ENCODE data around the gene LGALS4.
A peak's percentile ranks its signal among the peaks of the same experiment; 100 is the strongest.

The LGALS4 gene

DNA sequence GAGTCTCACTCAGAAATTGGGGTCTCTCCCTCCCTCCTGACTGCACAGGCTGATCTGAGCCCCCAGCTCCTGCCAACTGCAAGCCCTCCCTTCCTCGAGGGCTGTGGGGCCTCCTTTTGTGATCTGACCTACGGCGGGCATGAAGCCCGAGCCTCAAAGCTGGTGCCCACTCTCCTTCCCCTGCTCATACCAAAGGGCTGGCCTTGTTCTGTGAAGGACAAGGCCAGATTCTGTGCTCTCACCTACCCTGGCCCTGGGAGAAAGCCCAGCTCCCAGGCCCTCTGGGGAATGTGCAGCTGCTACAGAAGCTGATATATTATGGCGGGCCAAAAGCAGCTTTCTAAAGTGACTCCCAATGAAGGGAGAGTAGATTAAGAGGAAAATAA is 27.8 kb upstream of the LGALS4 start:
- TF ChIP-seq RAD21 (IDR thresholded peaks at IDR 0.05; ENCODE audit: low read depth) (no peak), CEBPB (IDR thresholded peaks at IDR 0.05) (no peak), TEAD4 (IDR thresholded peaks at IDR 0.05) (no peak), FOXM1 (IDR thresholded peaks at IDR 0.05; ENCODE audit: borderline replicate concordance, low read depth) (no peak), EP300 (IDR thresholded peaks at IDR 0.05; ENCODE audit: borderline replicate concordance) (no peak), TCF12 (IDR thresholded peaks at IDR 0.05; ENCODE audit: low read depth) (no peak), EGR1 (IDR thresholded peaks at IDR 0.05) (no peak), NFIC (IDR thresholded peaks at IDR 0.05) (no peak), TAF1 (IDR thresholded peaks at IDR 0.05; ENCODE audit: low read depth) (no peak), CREB1 (IDR thresholded peaks at IDR 0.05; ENCODE audit: low read depth) (no peak), ZBTB7A (IDR thresholded peaks at IDR 0.05; ENCODE audit: low read depth) (no peak), YY1 (IDR thresholded peaks at IDR 0.05; ENCODE audit: low read depth) (no peak)
- TF ChIP-seq, protein P1, sequence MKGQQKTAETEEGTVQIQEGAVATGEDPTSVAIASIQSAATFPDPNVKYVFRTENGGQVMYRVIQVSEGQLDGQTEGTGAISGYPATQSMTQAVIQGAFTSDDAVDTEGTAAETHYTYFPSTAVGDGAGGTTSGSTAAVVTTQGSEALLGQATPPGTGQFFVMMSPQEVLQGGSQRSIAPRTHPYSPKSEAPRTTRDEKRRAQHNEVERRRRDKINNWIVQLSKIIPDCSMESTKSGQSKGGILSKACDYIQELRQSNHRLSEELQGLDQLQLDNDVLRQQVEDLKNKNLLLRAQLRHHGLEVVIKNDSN (IDR thresholded peaks at IDR 0.05): no peak
- TF ChIP-seq, protein P2, sequence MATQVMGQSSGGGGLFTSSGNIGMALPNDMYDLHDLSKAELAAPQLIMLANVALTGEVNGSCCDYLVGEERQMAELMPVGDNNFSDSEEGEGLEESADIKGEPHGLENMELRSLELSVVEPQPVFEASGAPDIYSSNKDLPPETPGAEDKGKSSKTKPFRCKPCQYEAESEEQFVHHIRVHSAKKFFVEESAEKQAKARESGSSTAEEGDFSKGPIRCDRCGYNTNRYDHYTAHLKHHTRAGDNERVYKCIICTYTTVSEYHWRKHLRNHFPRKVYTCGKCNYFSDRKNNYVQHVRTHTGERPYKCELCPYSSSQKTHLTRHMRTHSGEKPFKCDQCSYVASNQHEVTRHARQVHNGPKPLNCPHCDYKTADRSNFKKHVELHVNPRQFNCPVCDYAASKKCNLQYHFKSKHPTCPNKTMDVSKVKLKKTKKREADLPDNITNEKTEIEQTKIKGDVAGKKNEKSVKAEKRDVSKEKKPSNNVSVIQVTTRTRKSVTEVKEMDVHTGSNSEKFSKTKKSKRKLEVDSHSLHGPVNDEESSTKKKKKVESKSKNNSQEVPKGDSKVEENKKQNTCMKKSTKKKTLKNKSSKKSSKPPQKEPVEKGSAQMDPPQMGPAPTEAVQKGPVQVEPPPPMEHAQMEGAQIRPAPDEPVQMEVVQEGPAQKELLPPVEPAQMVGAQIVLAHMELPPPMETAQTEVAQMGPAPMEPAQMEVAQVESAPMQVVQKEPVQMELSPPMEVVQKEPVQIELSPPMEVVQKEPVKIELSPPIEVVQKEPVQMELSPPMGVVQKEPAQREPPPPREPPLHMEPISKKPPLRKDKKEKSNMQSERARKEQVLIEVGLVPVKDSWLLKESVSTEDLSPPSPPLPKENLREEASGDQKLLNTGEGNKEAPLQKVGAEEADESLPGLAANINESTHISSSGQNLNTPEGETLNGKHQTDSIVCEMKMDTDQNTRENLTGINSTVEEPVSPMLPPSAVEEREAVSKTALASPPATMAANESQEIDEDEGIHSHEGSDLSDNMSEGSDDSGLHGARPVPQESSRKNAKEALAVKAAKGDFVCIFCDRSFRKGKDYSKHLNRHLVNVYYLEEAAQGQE (IDR thresholded peaks at IDR 0.05; ENCODE audit: low read depth): no peak
- TF ChIP-seq, protein P3, sequence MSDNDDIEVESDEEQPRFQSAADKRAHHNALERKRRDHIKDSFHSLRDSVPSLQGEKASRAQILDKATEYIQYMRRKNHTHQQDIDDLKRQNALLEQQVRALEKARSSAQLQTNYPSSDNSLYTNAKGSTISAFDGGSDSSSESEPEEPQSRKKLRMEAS (IDR thresholded peaks at IDR 0.05): no peak

DNA sequence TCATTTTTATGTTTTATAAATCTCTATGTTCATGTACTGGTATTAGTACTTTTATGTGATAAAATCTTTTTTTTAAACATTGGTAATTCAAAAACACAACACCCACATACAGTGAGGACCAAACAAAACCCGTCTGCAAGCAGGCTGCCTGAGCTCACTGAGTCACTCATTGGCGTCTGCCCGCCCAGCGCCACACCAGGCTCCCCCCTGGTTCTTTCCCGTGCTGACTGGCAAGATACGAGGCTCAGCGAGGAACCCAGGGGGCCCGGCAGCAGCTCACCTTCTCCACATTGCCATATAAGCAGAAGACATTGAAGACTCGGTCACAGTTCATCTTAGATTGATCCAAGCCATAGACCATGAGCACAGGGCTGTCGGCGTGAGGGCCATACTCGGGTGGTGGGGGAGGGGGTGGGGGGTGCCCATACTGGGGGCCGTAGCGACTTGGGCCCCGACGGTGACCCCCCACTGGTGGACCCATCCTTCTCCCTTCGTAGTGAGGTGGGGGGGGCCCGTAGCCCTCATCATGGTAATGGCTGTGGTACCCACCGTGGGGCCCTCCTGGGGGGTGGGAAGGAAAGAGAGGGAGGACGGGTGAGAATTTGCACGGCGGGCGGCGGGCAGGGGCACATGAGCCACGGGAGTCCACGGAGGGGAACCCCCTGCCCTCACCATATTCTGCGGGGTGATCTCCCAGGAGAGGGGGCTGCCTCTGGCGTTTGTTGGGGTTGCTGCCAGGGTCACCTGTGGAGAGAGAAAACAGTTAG is 27.3 kb upstream of the LGALS4 start:
- no peak for TF ChIP-seq EGR1 (IDR thresholded peaks at IDR 0.05)
- TF ChIP-seq, protein P1 (IDR thresholded peaks at IDR 0.05): no peak
- no peak for TF ChIP-seq TAF1 (IDR thresholded peaks at IDR 0.05; ENCODE audit: low read depth)

DNA sequence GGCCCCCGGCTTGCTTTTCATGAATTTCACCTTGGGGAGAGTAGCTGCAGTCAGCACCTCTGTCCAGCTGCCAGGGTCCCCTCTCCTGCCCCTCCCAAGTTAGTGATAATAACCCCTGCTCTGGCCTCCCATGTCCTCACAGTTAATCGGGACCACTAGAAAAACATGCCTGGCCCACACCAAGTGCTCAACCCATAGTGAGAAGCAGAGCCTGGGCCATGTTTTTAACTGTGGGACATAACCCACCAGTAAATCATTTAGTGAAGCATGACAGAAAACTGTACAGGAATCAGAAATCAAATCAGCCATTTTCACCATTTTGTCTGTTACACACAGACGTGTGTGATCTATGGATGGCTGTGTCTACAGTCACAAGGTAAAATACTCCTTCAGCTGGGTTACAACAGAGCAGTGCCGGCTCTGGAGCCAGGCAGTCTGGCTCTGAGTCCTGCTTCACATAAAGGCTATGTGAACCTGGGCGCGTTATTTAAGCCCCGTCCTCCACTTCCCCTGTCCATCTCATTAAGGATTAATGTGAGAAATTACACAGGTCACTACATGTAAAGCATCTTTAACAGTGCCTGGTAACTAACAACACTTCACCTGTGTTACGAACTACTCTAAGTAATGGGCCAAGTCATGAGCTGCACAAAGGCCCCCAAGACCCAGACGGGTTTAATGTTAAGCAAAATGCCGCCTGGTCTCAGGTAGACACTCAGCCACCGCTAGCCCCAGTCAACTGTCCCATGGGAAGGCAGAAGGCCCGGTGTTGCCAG is 26.4 kb upstream of the LGALS4 start:
- TF ChIP-seq EP300 (IDR thresholded peaks at IDR 0.05; ENCODE audit: borderline replicate concordance): no peak
- TF ChIP-seq, protein P3 (IDR thresholded peaks at IDR 0.05): no peak
- TF ChIP-seq EGR1 (IDR thresholded peaks at IDR 0.05): no peak
- TF ChIP-seq CREB1 (IDR thresholded peaks at IDR 0.05; ENCODE audit: low read depth): no peak
- TF ChIP-seq TAF1 (IDR thresholded peaks at IDR 0.05; ENCODE audit: low read depth): no peak
- no peak for TF ChIP-seq ZBTB7A (IDR thresholded peaks at IDR 0.05; ENCODE audit: low read depth)
- no peak for TF ChIP-seq TEAD4 (IDR thresholded peaks at IDR 0.05)
- no peak for TF ChIP-seq CEBPB (IDR thresholded peaks at IDR 0.05)
- TF ChIP-seq FOXM1 (IDR thresholded peaks at IDR 0.05; ENCODE audit: borderline replicate concordance, low read depth): no peak
- TF ChIP-seq, protein P1 (IDR thresholded peaks at IDR 0.05): no peak

DNA sequence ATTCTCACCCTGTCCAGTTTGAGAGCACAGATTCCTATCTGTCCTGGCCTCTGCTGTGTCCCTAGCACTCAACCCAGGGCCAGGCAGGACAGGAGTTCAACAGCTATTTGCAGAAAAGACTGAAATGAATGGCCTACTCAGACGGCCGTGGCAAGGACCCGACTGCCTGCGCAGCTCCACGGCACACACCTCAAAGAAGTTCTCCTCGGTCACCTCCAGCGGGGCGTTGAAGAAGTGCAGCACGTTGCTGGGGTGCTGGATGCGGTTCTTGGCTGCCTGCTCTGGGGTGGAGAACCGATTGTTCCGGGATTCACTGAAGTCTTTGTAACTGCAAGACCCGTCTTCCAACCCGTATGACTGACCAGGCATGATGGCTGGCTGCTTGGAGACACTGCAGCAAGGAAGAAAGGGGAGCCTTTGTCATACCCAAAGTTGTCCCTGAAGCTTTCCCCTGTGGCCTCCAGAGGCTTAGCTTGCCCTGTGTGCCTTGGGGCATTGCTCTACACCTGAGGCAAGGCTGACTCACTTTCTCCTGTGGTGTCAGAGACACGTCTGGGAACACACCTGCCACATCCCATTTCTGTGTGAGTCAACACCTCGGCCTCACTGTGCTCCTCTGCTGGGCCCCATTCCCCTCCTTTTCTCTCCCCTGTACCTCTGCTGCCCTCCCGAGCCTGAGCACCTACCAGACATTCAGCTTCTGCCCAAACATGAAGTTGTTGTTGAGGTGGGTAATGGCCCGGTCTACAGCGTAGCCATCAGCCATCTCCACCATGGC is 25.7 kb upstream of the LGALS4 start:
- TF ChIP-seq RAD21 (IDR thresholded peaks at IDR 0.05; ENCODE audit: low read depth) (0 out of 2 replicates have a peak, but pooled peaks have one; percentile 7), ZBTB7A (IDR thresholded peaks at IDR 0.05; ENCODE audit: low read depth) (no peak)
- TF ChIP-seq, protein P2 (IDR thresholded peaks at IDR 0.05; ENCODE audit: low read depth): no peak
- TF ChIP-seq, protein P3 (IDR thresholded peaks at IDR 0.05): no peak
